ENCODE data around the gene SSTR1. TPM values are rescaled to one million over a fixed set of nuclear protein-coding genes. Genes with fewer than 3 reads are reported as not detected.

SSTR1 gene
- total RNA-seq, 4 donors from 2014 or later: 0.11 to 0.39 (median 0.13) TPM; not detected in 1

DNA sequence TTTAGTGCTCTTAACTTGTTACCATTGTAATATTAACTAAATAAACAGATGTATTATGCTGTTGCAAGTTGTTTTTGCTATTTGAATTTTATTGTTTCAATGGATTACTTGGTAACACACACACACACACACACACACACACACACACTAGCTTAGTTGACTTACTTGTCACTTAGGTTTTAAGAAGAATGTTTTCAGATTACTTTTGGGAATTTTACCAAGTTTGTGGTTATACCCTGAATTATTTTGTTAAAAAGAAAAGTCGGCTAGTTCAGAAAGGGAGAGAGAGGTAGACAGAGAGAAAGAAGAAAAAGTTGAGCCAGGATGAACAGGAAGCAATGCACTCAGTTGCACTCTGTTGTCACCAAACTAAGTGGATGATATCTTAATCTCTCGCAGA lies 5.3 kb downstream of the SSTR1 start:
- Histone ChIP-seq H3K27me3 (no peaks in the 10 kb centered on the region), H3K9me3 (no peaks in the 10 kb centered on the region), H3K36me3 (no peaks in the 10 kb centered on the region), H3K4me3 (replicated peaks in 1 of 3) (no peak overlapping the region), H3K27ac (no peak overlapping the region), H3K4me1 (peaks cover 10 to 18% of the 10 kb centered on the region in 2 donors)
- WGBS, 2 donors: 88 to 91% methylated on average over 2 of the region's 2 CpGs
- TF ChIP-seq POLR2A (IDR thresholded peaks at IDR 0.05): no peak
- DNase-seq: no peak
- intact Hi-C loops (cut with DNase I): no loop called here

DNA sequence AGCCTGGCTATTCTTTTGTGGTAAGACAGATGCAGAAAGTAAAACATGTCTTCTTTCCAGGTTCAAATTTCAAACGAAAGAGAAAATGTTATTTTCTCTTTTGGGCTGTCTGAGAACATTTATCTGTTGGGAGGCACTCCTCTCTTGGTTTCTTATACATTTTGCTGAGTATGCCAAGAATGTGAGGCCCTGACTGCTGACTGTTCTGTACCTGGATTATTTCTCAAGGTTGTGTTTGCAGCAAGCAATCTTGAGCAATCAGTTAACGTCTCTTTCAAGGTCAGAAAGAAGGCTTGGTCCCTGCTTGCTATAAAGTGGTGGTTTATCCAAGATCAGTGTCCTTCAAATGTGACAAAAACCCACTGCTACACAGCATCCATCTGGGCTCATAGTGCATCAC lies 9.8 kb downstream of the SSTR1 start:
- no peaks in the 10 kb centered on the region for H3K9me3 ChIP-seq
- 57 to 67% methylated on average over 2 of the region's 2 CpGs for WGBS, 2 donors
- H3K27me3 ChIP-seq: no peaks in the 10 kb centered on the region
- DNase-seq: no peak
- intact Hi-C loops (cut with DNase I): no loop called here
- H3K4me3 ChIP-seq (replicated peaks in 1 of 3): no peak overlapping the region
- no peak overlapping the region for H3K27ac ChIP-seq
- no peaks in the 10 kb centered on the region for H3K36me3 ChIP-seq
- TF ChIP-seq POLR2A (IDR thresholded peaks at IDR 0.05): no peak
- TF ChIP-seq, protein P1, sequence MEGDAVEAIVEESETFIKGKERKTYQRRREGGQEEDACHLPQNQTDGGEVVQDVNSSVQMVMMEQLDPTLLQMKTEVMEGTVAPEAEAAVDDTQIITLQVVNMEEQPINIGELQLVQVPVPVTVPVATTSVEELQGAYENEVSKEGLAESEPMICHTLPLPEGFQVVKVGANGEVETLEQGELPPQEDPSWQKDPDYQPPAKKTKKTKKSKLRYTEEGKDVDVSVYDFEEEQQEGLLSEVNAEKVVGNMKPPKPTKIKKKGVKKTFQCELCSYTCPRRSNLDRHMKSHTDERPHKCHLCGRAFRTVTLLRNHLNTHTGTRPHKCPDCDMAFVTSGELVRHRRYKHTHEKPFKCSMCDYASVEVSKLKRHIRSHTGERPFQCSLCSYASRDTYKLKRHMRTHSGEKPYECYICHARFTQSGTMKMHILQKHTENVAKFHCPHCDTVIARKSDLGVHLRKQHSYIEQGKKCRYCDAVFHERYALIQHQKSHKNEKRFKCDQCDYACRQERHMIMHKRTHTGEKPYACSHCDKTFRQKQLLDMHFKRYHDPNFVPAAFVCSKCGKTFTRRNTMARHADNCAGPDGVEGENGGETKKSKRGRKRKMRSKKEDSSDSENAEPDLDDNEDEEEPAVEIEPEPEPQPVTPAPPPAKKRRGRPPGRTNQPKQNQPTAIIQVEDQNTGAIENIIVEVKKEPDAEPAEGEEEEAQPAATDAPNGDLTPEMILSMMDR (IDR thresholded peaks at IDR 0.05): no peak
- H3K4me1 ChIP-seq: no peaks in the 10 kb centered on the region

DNA sequence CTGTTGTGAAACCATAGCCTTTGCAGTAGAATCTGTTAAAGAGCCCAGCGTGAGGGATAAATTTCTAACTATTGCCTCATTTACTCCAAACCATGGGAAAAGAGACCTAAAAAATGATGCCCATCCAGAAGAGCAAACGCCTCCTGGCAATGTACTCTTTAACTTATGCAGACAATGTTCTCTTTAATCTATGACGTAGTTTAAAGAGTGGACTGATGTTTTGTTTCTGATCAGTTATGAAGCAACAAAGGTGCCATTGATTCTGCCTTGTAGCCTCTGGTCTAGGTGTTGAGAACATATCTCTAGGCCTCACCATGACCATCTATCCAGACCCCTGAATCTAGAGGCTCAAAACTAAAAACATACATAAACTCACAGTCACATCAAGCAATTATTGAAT lies 13.4 kb downstream of the SSTR1 start:
- WGBS, 2 donors: 91 to 93% methylated on average over 3 of the region's 3 CpGs
- Histone ChIP-seq H3K27ac (no peak overlapping the region), H3K4me3 (replicated peaks in 1 of 3) (no peak overlapping the region), H3K36me3 (no peaks in the 10 kb centered on the region), H3K9me3 (no peaks in the 10 kb centered on the region), H3K4me1 (no peaks in the 10 kb centered on the region), H3K27me3 (no peaks in the 10 kb centered on the region)
- no peak for TF ChIP-seq POLR2A (IDR thresholded peaks at IDR 0.05)
- TF ChIP-seq, protein P1 (IDR thresholded peaks at IDR 0.05): no peak
- intact Hi-C loops (cut with DNase I): no loop called here
- DNase-seq: no peak

DNA sequence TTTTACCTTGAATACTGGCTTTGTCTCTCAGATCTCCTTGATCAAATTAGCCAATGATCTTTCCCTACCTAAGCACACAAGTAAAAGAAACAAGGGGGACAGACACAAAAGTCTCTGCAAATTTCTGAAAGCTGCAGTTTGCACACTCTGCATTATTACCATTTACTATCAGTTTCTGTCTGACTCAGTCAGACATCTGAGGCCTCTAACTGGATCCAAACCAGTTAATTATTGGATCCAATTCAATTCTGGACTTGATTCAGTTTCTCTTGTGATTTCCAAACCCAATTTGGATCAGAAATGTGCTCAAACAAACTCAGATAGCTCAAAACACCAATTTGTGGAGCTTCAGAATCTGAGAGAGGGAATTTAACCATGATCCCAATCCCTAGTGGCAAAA lies 16.6 kb downstream of the SSTR1 start:
- TF ChIP-seq POLR2A (IDR thresholded peaks at IDR 0.05): no peak
- TF ChIP-seq, protein P1 (IDR thresholded peaks at IDR 0.05): no peak
- Histone ChIP-seq H3K36me3 (no peaks in the 10 kb centered on the region), H3K27me3 (no peaks in the 10 kb centered on the region), H3K4me3 (replicated peaks in 1 of 3) (no peak overlapping the region), H3K27ac (no peak overlapping the region), H3K9me3 (no peaks in the 10 kb centered on the region), H3K4me1 (no peaks in the 10 kb centered on the region)
- no peak for DNase-seq
- intact Hi-C loops (cut with DNase I): no loop called here

DNA sequence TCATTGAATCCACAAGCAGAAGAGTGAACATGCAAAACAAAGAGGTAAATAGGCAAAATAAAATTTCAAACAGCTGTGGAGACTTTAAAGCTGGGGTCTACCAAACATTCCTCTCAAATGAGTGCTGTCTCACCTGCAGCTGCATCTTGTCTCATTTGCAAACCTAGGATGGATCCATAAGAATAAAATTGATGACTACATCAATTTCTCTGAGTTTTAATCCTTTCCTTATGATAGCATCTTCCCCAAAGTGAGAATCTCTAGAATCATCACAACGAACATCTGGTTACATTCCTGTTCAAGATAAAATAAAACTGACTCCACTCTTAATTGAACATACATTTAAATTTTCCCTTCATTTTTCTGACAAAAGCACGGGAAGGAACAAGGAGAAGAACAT lies 18.2 kb downstream of the SSTR1 start:
- Histone ChIP-seq H3K27ac (no peak overlapping the region), H3K9me3 (no peaks in the 10 kb centered on the region), H3K36me3 (no peaks in the 10 kb centered on the region), H3K4me1 (no peaks in the 10 kb centered on the region), H3K4me3 (replicated peaks in 1 of 3) (no peak overlapping the region), H3K27me3 (no peaks in the 10 kb centered on the region)
- TF ChIP-seq, protein P1 (IDR thresholded peaks at IDR 0.05): no peak
- no peak for TF ChIP-seq POLR2A (IDR thresholded peaks at IDR 0.05)
- intact Hi-C loops (cut with DNase I): no loop called here
- DNase-seq: no peak
- 80 to 89% methylated on average over 2 of the region's 2 CpGs for WGBS, 2 donors

DNA sequence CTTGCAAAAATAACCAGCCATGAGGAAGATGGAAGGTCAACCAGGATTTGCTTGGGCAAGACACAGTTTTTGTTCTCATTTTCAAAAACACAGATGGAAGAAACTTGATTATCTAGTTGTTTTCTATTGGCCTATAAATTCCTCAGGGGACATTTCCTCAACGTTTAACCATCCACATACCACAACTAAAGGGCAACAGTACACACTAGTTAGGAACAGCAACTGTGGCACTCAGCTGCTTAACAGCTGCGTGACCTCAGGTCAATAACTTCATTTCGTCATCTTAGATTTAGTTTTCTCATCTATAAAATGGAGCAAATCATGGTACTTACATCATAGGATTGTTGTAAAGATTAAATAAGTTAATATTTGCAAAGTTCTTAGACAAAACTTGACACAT lies 18.7 kb downstream of the SSTR1 start:
- H3K36me3 ChIP-seq: no peaks in the 10 kb centered on the region
- DNase-seq: no peak
- 77 to 84% methylated on average over 3 of the region's 3 CpGs for WGBS, 2 donors
- no peak overlapping the region for H3K27ac ChIP-seq
- H3K27me3 ChIP-seq: no peaks in the 10 kb centered on the region
- H3K9me3 ChIP-seq: no peaks in the 10 kb centered on the region
- no peaks in the 10 kb centered on the region for H3K4me1 ChIP-seq
- no peak overlapping the region for H3K4me3 ChIP-seq (replicated peaks in 1 of 3)
- intact Hi-C loops (cut with DNase I): no loop called here
- TF ChIP-seq, protein P1 (IDR thresholded peaks at IDR 0.05): no peak
- TF ChIP-seq POLR2A (IDR thresholded peaks at IDR 0.05): no peak
